GM19468 (cell line): ENCODE data around the gene PPP2R5E.
A peak's percentile ranks its signal among the peaks of the same experiment; 100 is the strongest.
"Not testable (repeated sequence)": the region's sequence is repeated elsewhere in the genome, so short reads cannot be mapped to it uniquely, and the experiment has no call there.

Experiments used
- ATAC-seq: cut with Tn5 transposase; IDR thresholded peaks from one replicate; pipeline ENCODE4 v1.9.1; 2021; ENCODE audit warnings: mild to moderate bottlenecking, moderate library complexity, moderate number of reproducible peaks; ENCODE audit not compliant: unreplicated experiment; ENCODE audit errors: extremely low read depth

The PPP2R5E gene

DNA sequence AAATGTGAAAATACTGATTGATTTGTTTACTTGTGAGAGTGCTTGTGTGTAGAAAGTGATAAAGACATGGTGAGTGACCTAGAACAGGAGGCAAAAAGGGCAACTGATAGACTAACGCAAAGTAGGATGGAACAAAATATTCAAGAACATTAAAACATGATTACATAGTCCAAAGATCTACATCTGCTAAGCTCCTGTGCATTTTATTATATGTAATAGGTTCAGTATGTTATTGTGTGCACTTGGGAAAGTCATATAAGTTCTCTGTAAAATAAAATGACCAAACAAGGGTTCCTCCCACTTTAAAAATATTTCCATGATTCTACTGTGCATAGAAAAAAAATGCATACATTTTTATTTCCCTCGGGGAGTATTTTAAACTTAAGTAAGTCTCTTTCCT, 150.2 kb downstream of the PPP2R5E start:
- no peak for ATAC-seq

DNA sequence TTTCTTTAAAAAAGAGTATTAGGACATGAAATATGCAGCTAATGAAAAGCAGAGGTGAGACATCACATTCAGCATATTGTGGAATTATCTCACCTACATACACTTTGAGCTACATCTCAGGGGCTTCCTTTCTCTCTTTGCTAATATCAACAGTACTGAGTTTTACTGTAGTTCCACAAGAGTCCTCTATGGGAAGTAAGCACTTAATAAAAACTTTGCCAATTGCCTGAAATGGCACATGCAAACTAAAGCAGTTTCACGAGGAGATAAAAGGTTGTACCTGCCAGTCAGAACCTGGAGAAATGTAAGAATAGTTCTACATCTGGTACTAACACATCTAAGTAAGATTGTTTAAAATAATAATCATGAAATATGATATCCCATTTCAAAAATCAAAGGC, 150.9 kb downstream of the PPP2R5E start:
- ATAC-seq: no peak

DNA sequence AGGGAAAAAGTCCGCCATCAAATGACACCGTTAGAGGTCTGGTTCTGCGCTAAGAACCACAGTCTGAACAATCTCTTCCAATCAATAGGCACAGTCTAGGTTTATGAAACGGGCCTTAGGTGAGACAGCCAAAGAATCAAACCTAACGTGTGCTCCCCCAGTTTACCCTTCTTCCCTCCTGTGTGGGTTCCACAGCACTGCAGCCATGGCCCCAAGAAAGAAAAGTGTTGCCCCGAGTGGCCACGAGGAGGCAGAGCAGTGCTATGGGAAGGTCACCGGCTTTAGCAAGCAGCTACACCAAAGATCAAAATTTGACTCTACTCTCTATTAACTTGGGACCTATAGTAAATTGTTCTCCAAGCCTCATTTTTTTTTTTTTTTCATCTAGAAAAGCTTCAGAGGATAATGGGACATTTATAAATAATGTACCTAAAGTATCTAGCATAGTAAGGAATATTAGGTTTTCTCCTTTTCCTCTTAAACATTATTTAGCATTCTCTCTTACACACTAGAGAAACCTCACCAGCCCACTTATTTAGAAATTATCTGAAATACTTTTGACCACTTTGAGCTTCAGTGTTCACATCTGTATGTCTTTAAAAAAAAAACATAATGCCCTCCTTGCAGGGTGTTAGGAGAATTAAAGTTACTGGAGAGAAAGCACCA, 154.3 kb downstream of the PPP2R5E start:
- ATAC-seq: peak; percentile 56

DNA sequence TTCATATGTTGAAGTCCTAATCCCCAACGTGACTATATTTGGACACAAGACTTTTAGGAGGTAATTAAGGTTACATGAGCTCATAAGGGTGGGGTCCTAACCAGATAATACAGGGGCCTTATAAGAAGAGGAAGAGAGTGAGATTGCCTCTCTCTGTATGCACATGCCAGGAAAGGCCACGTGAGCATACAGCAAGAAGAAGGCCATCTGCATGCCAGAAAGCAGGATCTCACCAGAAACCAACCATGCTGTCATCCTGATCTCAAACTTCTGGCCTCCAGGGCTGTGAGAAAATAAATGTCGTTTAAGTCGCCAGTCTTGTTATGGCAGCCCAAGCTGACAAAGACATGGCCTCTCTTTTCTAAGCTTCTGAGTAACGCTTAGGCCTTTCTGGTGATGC, 155.5 kb downstream of the PPP2R5E start:
- no peak for ATAC-seq

DNA sequence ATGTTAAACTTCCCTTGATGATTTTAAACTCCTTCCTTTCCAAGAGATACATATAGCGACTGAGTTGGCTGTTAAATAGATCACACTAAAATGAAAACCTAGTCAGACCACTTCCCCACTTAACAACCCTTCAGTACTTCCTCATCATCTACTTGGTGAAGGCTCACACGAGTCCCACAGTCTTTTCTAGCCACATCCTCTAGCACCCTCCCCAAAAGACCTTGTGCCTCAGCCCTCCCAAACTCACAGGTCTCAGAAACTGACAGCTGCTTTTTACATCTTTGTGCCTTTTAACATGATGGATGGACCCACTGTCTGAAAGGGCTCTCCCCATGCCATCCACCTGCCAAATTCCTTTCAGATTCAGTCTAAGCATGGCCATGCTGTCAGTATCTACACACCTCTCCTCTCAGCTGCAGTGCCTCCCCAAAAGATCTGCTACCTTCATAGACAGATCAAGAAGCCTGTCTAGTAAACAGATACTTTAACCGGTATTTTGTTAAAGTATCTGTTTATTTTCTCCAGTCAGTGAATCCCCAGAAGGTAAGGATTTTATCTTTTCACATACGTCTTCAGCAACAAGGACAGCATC, 159.3 kb downstream of the PPP2R5E start:
- peak; percentile 84 for ATAC-seq

DNA sequence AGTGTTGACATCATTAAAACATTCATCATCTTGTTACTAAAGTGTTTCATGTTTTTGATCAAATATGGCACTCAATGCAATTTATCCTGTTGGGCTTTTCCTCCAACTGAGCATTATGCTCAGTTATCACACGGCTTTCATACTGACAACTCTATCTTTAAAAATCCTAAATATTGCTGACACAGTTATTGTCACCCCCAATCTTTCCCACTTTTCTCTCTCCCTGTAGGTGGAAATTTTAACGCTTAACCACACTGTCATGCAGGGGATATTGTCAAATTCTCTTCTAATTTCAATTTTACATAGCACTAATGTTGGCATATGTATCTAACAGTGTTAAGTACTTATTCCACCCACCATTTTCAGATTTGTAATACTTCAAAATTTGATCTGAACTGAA, 164.7 kb downstream of the PPP2R5E start:
- ATAC-seq: no peak

DNA sequence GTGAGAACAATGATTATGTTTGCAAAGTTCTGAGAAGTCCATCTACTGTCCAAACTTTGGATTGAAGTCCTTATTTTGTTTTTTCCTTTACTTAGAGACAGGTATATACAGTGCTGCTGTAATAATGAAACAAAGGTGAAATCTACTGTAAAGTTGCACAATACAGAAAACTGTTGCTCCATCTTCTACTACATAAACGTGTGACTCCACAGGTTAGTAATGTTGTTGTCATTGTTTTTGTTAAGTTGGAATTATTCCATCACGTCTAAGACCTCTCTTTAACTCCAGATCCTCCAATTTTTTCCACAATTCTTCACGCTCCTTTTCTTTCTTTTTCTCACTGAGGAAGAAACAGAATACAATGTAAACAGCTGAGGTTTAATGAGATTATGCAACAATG, 167.4 kb downstream of the PPP2R5E start:
- ATAC-seq: no peak

DNA sequence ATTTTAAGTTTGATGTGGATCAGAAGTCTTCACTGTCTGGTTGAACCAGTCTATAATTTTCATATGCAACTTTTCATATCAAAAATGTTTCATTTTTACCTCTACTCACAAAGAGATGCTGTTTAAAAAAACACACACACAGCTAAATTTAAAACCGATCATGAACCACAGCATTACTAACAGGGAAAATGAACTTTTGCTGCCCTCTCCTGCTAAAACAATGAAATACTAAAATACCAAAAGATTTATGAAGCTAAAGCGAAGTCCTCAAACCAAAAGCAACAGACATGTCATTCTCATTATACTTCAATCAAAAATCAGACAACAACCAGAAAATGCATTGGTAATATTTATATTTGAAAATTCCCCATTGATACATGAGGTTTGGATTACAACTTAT, 171.6 kb downstream of the PPP2R5E start:
- ATAC-seq: not testable (repeated sequence)

DNA sequence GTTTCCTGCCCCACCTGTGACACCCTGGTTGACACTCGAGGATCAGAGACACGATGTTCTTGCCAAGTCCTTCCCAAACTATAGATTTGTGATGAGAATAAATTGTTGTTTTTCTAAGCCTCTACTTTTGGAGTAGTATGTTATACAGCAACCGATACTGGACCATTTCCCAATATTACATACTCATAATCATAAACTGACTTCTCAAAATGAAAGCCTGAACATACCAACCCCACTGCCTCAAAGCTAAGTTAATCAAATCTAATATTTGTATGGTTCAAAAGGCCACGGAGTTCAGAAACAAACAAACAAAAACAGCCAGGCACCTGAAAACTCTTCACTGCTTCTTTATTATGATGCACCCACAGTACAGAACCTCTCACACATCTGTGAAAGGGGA, 172.1 kb downstream of the PPP2R5E start:
- ATAC-seq: no peak

DNA sequence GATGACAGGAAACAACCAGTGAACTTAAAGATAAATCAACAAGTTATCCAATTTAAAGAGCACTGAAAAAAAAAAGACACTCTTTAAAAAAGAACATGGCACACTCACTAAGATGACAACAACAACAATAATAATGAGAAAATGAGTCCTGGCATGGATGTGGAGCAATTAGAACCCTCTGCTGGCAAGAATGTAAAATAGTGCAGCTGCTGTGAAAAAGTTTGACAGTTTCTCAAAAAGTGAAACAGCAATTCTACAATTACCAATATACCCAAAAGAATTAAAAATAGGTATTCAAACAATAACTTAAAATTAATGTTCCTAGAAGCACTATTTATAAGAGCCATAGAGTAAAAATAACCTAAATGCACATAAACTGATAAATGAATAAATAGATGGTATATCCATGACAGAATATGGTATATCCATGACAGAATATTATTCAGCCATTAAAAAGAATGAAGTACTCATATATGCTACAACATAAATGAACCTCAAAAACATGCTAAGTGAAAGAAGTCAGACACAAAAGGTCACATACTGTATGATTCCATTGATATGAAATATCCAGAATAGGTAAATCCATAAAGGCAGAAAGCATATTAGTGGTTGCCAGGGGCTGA, 175.3 kb downstream of the PPP2R5E start:
- no peak for ATAC-seq

DNA sequence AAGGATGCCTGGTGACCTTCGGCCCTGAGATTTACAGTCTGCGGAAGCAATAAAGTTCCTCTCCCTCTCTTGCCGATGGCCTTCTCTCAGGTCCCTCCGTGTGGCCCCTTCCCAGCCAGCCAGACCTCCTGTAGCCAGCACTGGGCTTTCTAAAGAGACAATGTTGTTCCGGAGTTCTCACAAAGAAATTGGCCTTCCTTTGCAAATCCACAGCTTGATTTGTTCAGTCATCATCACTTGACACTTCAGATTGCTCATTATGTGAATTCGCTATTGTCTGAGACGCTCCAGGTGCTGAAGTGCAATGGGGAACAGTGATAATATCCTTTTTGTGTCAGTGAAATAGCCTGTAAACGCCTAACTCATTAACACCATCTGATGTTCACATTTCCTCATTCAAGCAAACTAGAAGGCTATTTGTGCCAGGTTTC, 180.8 kb downstream of the PPP2R5E start:
- no peak for ATAC-seq

DNA sequence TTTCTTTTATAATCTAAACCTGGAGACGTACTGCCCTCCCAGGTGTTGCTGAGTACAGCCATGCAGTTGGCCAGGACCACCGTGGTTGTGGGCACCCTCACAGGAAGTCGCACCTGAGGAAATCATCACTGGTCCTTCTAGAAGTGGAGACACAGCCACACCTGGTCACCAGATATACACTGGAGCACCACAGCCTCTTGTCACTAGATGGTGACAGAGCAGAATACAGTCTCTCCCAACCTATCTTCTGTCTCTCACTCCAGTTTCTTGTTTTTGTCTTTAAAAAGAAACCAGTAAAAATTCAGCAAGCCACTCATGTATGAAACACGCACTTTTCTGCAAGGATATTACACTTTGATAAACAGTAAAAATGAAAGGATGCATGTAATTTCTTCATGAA, 181.4 kb downstream of the PPP2R5E start:
- no peak for ATAC-seq

DNA sequence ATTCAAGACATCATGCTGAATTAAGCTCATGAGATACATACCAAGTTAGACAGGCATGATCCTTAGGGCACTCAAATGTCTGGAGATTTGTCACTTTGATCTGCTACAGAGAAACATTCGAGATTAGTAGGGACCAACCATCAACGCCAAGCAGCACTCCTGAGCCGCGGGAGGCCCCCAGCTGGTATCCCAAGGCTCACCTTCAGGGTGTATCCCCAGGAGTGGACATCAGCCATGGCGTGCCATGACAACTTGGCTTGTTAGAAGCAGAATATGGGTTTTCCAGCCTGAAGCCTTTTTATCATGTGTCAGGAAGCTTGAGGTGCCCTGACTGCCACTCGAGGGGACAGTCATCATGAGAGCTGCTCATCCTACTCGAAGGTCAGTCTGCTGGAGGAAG, 185.3 kb downstream of the PPP2R5E start:
- ATAC-seq: no peak

DNA sequence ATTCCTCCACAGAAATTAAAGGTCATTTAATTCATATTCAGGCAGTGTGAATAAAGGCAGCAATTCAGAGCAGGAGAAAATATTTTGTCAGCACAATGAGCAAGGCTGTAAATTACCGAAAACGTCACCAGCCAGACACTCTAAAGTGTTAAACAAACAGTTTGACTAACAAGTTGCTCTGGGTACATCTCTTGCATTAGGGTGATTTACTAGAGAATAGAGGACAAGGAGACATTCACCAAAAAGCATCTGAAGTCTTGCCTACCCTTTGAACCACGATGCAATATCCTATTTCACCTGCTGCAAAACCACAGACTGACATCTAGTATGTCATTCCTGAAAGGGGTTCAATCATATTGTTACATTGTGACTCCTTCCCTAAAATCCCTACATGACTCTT, 197.4 kb downstream of the PPP2R5E start:
- no peak for ATAC-seq

DNA sequence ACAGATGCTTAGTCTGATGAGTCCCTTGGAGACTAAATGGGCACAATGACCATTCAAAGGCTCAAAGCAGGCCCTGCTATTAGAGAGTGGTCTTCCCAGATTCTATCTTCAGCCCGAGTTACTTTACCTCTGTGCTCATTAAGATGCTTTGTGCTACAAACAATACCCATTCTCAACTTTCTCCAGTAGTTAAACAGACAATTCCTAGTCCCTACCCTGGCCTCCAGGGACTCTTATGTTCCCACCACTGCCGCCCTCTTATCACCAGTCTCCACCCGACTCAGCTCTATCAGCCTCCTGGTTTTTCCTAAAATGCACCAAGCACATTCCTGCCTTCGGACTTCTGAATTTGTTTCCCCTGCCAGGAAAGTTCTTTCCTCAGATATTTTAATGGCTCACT, 198.8 kb downstream of the PPP2R5E start:
- no peak for ATAC-seq

DNA sequence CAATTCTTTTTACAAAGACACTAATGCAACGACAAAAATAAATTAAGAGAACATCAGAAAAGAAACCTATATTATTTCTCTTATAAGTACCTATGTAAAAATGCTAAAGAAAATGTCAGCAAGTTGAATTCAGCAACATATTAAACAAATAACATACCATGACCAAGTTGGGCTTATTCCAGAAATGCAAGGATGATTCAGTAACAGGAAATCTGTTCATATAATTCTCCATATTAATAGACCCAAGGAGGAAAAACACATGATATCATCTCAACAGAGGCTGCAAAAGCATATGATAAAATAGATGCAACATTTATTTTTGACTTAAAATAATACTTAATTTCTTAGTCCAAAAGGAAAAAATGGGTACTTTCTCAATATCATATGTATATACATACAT, 199.3 kb downstream of the PPP2R5E start:
- ATAC-seq: no peak

DNA sequence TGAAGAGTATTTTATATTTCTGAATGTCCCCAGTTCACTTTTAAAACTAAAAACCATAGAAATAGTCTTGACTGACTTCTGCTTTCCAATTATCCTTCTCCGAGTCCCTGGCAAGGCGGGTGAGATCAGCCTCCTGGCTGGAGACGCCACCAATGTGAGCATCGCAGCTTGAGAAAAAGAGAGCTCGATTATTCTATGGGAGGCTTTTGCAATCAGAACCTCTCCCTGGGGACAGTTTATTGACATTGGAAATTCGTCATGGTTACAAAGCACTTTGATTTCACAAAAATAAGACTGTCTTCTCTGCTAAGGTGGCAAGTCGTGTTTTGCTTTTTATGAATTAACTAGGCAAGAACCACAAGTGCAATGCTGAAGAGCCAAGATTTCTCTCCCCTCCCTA, 200.8 kb downstream of the PPP2R5E start:
- no peak for ATAC-seq

DNA sequence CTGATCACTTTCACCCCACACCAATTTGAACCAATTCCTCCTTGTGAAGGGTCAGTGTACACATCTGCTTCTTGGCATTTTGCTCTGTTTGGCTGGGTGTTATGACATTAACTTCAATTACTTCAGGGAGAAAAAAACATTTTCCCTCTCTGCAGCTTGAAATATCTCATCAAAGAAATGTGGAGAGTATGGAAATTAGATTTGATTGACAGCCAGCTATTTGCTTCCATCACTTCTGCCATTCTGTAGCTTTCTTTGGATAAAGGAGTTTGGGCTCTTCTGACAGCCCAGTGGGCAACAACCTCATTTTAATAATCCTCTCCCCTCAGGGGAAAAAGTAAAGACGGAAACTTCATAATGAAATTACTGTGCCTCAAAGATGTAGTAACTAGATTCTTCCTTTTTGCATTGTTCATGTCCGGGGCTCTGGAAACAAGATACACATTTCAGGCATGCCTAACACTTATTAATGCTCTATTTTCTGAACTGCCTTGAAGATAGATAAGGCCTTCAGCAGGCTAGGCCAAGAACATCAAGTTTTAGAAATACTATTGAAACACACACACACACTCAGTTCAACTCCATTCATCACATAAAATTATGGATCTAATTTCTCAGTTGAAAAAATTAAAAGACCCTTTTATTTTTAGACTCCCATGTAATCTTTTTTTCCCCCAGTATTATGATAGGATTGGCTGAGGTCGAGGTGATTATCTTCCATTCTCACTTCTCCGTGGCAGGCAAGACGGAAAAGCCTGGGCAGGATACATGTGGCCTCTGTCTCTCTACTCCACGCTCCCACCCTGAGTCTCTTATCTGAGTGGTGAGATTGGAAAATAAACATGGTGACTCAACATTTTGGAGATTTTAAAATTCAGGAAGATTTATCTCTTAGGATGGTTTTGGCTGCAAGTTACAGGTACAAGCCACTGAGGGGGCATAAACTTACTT, 214.1 kb downstream of the PPP2R5E start:
- no peak for ATAC-seq

DNA sequence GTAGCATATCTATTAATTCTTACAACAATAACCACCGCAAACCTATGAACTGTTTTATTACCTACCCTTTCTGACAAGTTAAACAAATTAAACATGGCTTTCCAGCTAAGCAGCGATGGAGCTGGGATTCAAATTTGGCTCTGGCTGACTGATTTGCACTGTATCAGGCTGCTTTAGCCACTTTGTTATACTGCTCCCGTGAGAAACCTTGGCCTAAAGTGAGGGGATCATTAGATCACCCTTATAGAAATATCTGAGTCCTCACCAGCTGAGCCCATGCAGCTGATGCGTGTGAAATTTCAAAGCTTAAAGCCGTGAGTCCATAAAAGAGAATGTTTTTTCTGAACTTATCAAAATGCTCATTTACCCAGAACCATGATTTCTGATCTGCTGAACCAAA, 216.3 kb downstream of the PPP2R5E start:
- no peak for ATAC-seq

DNA sequence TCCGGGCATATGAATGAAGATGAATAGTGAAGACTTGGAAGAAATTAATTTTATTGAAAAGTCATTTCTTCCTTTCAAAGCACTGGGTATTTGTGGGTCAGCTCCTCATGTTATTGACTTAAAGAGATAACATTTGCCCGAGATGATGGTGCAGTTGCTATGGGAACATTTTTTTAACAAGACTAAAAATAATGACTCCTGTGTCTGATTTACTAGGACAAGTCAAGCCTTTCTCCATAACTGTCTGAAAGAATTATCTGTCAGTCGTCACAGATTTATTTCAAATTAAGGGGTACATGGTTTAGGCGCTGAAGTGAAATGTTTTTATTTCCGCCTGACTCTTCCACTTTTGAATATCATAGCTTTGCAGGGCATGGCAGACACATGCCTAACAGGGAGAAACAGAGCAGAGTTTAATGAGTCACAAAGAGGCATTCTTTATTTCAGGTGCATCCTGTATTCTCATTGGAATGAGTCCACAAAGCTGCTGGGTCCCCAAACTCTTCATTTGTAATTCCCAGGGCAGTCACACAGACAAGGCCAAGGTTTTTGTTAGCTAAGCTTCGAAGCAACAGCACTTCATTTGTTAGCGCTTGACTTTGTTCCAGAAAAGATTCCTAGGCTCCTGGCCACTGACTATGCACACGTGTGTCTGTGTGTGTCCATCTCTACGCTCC, 220.1 kb downstream of the PPP2R5E start:
- no peak for ATAC-seq
